Upper lobe of right lung (tissue), 1 donor: ENCODE measurements around the gene NF1. TPM values are rescaled to one million over a fixed set of nuclear protein-coding genes. Genes with fewer than 3 reads are reported as not detected.
"Not testable (repeated sequence)": the region's sequence is repeated elsewhere in the genome, so short reads cannot be mapped to it uniquely, and the experiment has no call there.

ENCODE experiments used
- ATAC-seq: fragments of 200-7000 bp; cut with Tn5 transposase; one replicate; pipeline ENCODE4 v1.9.1; 2020; ENCODE audit warnings: mild to moderate bottlenecking, moderate library complexity
- DNase-seq: peaks from one replicate; pipeline ENCODE4 v3.0.0-alpha.2; 2020
- H3K27ac ChIP-seq: fragments of 200-600 bp; one replicate; pipeline ENCODE4 v1.8.0; 2022
- H3K27me3 ChIP-seq: fragments of 200-600 bp; one replicate; pipeline ENCODE4 v1.8.0; 2022; ENCODE audit warnings: mild to moderate bottlenecking
- H3K36me3 ChIP-seq: fragments of 200-600 bp; one replicate; pipeline ENCODE4 v1.8.0; 2022
- H3K4me1 ChIP-seq: fragments of 200-600 bp; one replicate; pipeline ENCODE4 v1.8.0; 2022
- H3K4me3 ChIP-seq: fragments of 200-600 bp; one replicate; pipeline ENCODE4 v1.8.0; 2022; ENCODE audit warnings: mild to moderate bottlenecking
- H3K9me3 ChIP-seq: fragments of 200-600 bp; one replicate; pipeline ENCODE4 v1.8.0; 2022
- CTCF ChIP-seq: fragments of 200-600 bp; IDR thresholded peaks from one replicate; pipeline ENCODE4 v1.8.0; 2022; ENCODE audit warnings: antibody characterized with exemption
- intact Hi-C: fragments of 100-400 bp; cut with DNase I; formaldehyde crosslinking; loops from one replicate; pipeline ENCODE4 v1.11.0; 2022
- total RNA-seq: library from RNA; stranded (reverse); fragmentation: NEBNext Ultra II Directional; extraction: Animal tissue kit (Norgen Biotek cat#: 25700); gene quantifications from one replicate; pipeline ENCODE4 v1.2.1, GENCODE V29; 2021
- donor health status: DM: no; HTN: yes; CAD: no; lungs with severe emphysema.

NF1 gene
- total RNA-seq, 1 donor from 2014 or later, result 61.6 TPM

GRCh38 chr17:31198026-31198425, 103.2 kb downstream of the NF1 start:
- DNase-seq (no peak), ATAC-seq (no peak)
- no peak for TF ChIP-seq CTCF
- no peaks in the 10 kb centered on the region for H3K9me3 ChIP-seq
- no peak overlapping the region for H3K4me3 ChIP-seq
- H3K36me3 ChIP-seq, result no peaks in the 10 kb centered on the region
- H3K27me3 ChIP-seq, result no peaks in the 10 kb centered on the region
- intact Hi-C loops, result no loop called here
- no peaks in the 10 kb centered on the region for H3K4me1 ChIP-seq
- H3K27ac ChIP-seq, result no peak overlapping the region

GRCh38 chr17:31198666-31199065, 103.9 kb downstream of the NF1 start:
- H3K27ac ChIP-seq, DNase-seq, H3K36me3 ChIP-seq, H3K27me3 ChIP-seq, H3K4me1 ChIP-seq, H3K9me3 ChIP-seq, H3K4me3 ChIP-seq, intact Hi-C loops, ATAC-seq: not testable (repeated sequence)

GRCh38 chr17:31200287-31200686, 105.5 kb downstream of the NF1 start:
- Histone ChIP-seq H3K27ac (no peak overlapping the region), H3K4me1 (no peaks in the 10 kb centered on the region), H3K4me3 (no peak overlapping the region), H3K9me3 (no peaks in the 10 kb centered on the region), H3K36me3 (no peaks in the 10 kb centered on the region), H3K27me3 (no peaks in the 10 kb centered on the region)
- intact Hi-C loops, result no loop called here
- DNase-seq (no peak), ATAC-seq (no peak)
- no peak for TF ChIP-seq CTCF

GRCh38 chr17:31202968-31203367, 108.2 kb downstream of the NF1 start:
- DNase-seq (no peak), ATAC-seq (peak; percentile 95)
- no peak overlapping the region for H3K4me3 ChIP-seq
- intact Hi-C loops, result no loop called here
- no peak overlapping the region for H3K27ac ChIP-seq
- no peaks in the 10 kb centered on the region for H3K9me3 ChIP-seq
- H3K36me3 ChIP-seq, result peaks cover 11% of the 10 kb centered on the region
- no peaks in the 10 kb centered on the region for H3K4me1 ChIP-seq
- no peaks in the 10 kb centered on the region for H3K27me3 ChIP-seq
- no peak for TF ChIP-seq CTCF

GRCh38 chr17:31211352-31212012, 116.7 kb downstream of the NF1 start:
- no peak overlapping the region for H3K27ac ChIP-seq
- no peak for DNase-seq
- intact Hi-C loops, result loop anchor here (10.0 kb wide), 1 partner anchor 197 kb away; no protein-coding TSS in a partner anchor
- TF ChIP-seq CTCF, result no peak
- no peaks in the 10 kb centered on the region for H3K4me1 ChIP-seq
- ATAC-seq, result no peak
- no peak overlapping the region for H3K4me3 ChIP-seq
- no peaks in the 10 kb centered on the region for H3K9me3 ChIP-seq
- H3K36me3 ChIP-seq, result peaks cover 14% of the 10 kb centered on the region
- no peaks in the 10 kb centered on the region for H3K27me3 ChIP-seq

- no peak overlapping the region for H3K4me3 ChIP-seq
- peak; percentile 66 for TF ChIP-seq CTCF
- H3K27me3 ChIP-seq, result no peaks in the 10 kb centered on the region
- ATAC-seq (no peak), DNase-seq (no peak)
- peaks cover 26% of the 10 kb centered on the region for H3K36me3 ChIP-seq
- no peaks in the 10 kb centered on the region for H3K4me1 ChIP-seq
- H3K9me3 ChIP-seq, result no peaks in the 10 kb centered on the region
- intact Hi-C loops, result loop anchor here (10.0 kb wide), 1 partner anchor 201 kb away; no protein-coding TSS in a partner anchor
- H3K27ac ChIP-seq, result no peak overlapping the region
Measured at GRCh38 chr17:31216031-31216751, 121.4 kb downstream of the NF1 start.
